GM19452 (cell line): ENCODE data around the gene FUBP3.

Source experiments
- ATAC-seq: cut with Tn5 transposase; IDR thresholded peaks from one replicate; pipeline ENCODE4 v1.9.1; 2021; ENCODE audit not compliant: unreplicated experiment

The FUBP3 gene

DNA sequence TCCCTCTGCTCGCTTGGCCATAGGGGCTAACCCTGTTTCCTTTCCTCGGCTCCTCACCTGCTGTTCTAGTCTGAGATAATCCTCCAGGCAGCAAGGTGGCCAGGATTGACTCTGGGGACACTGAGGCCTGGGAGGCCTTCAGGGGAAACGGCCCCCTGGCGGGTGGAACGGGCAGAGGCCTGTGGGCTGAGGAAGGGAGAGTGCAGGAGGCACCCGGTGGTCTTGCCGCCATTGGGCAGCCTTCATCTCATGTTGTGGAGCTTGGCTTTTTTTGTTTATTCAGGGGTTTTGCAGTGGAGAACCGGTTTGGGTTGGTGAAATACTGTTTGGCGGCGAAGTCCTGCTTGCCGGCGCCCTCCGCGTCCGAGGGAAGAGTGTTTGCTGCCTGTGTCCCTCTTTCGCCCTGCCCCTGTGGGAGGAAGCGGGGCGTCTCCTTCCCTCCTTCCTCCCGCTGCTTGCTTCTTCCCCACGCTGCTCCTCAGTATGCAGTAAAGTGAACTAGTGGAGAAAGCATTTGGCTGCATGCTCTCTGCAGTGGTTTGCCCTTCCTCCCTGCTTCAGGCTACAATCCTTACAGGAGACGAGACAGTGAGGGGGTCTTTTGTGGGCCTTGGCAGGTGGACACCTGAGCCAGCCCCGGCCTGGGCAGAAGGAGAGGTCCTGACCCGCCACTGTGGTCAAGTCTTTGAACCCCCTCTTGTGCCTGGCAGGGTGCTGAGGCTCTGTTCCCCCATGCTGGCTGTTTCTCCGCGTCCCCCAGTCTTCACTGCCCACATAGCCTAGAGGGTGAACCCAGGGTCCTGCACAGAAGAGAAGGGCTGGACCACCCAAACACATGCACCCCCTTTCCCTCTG is 54.2 kb downstream of the FUBP3 start:
- no peak for ATAC-seq

DNA sequence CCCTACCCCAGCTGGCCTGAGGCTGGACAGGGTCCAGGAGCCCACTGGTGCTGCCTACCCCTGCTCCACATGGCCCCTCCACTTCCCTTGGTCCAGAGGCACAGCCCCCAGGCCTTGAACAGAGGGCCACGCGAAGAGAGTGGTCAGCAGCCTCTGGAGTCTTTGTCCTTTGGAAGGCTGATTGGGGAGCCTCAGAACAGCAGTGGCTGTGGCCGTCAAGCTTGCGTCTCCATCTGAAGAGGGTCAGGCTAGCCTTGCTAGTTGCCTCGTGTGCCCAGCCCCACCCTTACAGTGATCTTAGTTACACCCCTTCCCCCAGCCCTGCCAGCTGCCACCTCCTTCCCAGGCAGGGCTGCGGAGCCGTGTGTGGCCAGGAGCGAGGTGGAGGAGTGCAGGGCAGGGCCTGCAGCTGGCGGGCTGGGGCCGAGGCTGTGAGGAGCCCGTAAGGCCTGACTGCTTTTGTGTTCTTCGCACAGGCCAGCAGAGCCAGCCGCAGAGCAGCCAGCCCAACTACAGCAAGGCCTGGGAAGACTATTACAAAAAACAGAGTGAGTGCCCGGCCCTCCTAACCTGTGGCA is 54.9 kb downstream of the FUBP3 start:
- no peak for ATAC-seq

DNA sequence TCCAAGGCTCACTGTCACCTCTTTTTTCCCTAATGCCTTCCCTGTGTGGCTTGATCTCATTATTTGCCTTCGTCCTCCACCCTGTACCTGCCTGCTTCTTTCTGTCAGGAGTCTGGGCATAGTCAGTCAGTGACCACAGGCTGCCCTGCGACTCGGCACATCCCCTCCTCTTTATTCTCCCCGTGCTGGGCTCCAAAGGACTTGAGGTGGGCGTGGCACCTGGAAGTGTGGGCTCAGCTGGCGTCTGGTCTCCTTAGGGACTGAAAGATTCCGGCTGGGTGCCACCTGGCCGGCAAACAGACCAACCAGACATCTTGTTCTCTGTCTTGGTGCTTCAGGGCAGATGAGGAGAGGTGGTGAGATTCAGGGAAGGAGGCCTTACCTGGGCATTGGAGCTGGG is 55.4 kb downstream of the FUBP3 start:
- ATAC-seq = no peak

DNA sequence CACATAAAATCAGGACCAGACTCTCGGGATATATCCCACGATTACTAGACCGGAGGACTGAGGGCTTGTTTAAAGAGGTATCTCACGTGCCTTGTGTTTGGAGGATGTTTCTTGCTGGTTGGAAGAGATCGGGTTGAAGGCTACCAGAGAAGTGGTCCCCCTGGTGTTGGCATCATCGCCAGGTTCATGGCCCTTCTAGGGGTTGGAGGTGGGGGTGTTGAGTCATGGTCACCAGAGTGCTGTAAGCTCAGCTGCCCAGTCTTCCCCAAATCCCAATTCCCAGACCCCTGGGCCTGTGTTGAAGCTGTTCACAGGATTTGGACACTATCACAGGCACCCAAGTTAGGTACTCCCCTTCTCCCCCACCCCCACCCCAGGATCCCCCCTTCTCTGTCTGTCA is 55.9 kb downstream of the FUBP3 start:
- ATAC-seq = no peak

DNA sequence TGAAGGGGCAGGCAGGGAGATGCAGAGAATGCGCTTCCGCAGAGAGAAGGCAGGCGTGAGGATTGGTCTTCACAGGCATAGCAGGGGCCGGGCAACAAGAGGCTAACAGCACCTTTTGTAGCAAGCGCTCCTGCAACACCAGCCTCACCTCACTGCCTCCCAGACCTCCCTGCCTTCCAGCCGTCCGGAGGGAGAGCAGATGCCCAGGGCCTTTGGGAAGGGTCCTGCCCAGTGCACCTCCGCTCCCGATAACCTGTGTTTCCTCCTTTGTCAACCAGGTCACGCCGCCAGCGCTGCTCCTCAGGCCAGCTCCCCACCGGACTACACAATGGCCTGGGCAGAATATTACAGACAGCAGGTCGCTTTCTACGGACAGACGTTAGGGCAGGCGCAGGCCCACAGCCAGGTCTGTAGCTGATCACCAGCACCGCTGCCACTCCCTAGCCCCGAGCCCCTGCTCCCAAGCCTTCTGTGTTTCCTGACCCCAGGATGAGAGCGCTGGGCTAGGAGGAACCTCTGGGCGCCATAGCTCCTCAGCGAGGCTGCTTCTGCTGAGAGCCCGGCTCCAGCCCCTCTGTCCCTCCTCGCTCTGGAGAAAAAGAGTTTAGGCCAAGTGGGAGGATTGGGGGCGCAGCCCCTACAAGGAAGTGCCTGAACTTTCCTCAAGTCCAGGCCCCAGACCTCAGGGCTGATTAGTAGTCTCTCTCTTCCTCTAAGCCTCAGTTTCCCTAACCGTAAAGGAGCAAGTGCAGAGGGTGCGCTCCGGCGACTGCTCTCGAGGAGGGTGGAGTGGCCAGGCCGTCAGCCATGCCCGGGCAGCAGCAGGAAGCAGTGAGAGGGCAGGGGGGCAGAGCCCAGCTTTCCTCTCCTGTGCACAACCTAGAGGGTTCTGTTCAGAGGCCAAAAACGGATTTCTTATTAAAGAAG is 56.6 kb downstream of the FUBP3 start:
- no peak for ATAC-seq

DNA sequence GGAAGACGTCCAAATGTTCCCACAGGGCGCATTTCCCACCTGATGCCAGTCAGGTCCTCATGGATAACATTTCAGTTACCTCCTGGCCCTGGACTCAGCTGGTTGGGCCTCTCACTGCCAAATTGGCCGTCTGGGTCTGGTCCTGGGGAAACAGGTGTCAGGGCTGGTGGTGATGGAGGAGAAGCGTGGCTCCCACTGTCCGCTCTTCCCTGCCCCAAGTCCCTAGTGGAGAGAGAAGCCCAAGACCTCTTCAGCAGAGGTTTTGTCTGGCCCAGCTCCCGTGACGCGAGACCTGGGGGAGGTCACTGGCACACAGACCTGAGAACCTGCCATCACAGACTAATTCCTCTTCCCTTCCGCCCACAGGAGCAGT is 57.3 kb downstream of the FUBP3 start:
- ATAC-seq = no peak

DNA sequence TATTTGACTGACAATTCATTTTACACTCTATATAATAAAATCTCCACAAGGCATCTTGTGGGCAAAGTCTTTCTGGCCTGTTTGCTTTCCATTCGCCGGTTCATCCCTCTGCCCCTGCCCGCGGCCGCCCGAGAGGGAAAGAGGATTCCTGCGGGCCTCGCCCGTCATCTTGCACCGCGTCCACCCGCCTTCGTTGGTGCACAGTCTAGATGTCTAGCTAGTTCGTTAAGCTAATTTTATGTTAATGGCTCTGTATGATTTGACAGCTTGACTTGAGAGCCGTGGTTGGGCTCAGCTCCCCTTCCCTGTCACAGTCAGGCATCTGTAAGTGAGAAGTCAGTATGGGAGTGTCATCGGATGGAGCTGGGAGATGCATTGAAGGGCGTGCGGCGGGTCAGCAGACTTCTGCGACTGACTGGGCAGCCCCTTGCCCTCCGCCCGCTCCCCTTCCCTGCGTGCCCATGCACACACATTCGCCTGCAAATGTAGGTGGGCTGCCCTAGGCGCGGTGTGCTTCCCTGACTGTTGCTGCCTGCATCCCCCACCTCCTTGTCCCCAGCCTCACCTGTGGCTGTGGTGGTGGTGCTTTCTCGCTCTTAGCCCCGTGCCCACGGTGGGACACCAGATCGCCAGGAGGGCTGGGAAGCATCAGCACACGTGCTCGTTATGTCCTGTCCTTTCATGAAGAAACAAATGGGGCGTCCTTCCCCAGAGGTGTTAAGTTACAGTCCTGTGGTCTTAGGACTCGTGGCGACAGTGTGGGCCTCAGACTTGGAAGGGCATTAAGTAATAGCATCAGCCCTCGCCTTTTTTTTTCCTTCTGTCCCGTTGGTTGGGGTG is 59.1 kb downstream of the FUBP3 start:
- no peak for ATAC-seq

DNA sequence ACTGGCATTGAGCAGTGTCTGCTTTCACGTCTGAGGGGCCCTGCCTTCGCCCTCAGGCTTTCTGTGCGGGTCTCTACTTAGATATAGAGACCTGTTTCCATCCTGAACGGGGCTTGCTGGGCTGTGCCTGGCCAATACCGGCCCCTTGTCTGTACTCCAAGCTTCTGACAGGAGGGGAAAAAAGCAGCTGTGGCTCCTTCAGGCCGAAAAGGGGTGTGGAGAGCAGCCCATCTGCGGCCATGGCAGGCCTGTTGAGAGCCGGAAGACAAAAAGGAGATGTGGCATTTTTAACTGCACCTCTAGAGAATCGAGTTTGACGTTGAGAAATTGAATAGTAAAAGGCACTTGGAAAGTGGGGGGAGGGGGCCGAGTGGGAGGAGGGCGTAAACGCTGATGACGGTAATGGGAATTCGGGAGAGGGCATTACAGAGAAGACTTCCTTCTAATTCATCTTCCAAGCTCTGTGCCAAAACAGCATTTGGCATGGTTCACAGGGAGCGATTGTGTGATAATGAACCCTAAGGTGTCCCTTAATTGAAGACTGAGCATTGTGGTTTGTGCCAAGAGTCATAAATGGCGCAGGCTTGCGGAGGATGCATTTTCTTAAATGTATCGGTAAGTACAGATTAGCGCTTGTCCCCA is 59.9 kb downstream of the FUBP3 start:
- no peak for ATAC-seq

DNA sequence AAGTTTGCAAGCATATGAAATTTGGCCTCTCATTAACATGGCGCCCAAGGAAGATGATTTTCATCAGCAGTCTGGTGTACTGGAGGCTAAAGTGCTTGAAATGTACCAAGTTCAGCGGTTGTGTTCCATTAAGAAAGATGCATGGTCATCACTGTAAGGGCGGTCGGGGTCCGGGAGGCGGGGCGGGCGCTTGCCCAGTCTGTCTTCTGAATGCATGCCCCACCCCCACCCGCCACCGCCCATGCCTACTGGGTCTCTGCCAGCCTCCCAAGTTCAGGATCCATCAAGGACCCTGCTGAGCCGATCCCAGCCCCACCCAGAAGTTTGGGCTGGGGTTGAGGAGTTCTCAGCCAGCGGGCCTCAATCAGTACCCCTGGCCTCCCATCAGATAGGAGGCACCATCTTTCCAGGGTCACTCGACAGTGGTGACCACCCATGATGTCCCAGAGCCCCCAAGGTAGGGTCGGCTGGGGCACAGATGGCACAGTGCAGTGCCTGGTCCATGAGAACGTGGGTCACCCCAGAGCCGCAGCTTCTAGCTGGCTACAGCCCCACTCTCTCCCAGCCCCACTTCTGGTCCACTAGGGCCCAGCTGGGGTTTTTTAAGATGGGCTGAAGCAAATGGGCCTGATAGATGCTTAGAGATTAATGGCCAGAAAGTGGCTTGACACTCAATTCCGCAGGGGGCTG is 60.6 kb downstream of the FUBP3 start:
- no peak for ATAC-seq

DNA sequence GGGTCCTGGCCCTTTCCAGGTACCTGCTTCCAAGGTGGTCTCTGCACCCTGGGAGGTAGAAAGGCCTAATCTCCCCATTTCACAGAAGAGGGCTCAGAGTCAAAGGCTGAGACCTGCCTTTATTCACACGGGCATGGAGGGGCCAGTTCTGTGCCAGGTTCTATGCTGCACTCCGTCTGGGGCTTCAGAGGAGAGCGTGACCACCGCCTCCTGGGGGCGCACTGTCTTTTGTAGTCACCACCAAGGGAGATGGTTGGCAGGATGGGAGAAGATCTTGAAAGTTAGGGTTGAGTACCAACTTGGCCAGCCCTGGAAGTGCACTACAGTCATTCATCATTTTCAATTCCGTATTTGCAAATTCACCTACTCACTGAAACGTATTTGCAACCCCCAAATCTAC is 61.3 kb downstream of the FUBP3 start:
- no peak for ATAC-seq

DNA sequence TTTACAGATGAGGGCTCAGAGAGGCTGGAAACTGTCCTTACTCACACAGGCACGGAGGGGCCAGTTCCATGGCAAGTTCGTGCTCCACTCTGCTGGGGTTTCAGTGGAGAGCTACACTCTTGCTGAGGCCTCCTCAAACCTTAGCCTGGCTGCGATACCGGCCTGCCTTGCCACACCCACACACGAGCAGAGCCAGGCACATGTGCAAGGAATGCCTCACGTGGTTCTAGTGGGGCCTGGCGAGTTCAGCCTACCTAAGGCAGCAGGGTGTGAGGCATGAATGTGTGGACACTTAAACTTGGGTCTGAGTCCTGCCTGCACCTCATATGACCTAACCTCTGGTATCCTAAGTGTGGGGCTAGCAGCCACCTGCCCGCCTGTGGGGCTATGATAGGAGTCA is 63.5 kb downstream of the FUBP3 start:
- no peak for ATAC-seq

DNA sequence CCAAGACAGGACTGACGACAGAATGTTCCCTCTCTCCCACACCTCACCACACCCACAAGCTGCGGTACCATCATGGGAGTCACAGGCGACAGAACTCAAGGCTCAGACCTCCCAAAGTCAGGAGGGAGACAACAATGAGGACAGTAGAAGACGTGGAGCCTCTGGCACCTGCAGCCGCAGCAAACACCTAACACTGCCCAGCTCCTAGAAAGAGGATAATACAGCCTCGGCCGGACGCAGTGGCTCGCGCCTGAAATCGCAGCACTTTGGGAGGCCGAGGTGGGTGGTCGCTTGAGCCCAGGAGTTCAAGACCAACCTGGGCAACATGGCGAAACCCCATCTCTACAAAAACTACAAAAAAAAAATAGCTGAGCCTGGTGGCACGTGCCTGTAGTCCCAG is 71.8 kb downstream of the FUBP3 start:
- ATAC-seq = no peak

DNA sequence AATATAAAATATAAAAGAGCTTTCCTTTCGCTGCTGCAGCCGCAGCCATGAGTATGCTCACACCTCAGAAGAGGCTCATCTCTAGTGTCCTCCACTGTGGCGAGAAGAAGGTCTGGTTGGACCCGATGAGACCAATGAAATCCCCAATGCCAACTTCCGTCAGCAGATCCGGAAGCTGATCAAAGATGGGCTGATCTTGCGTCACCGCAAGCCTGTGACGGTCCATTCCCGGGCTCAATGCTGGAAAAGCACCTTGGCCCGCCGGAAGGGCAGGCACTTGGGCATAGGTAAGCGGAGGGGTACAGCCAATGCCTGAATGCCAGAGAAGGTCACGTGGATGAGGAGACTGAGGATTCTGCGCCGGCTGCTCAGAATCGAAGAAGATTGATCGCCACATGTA is 72.4 kb downstream of the FUBP3 start:
- no peak for ATAC-seq

DNA sequence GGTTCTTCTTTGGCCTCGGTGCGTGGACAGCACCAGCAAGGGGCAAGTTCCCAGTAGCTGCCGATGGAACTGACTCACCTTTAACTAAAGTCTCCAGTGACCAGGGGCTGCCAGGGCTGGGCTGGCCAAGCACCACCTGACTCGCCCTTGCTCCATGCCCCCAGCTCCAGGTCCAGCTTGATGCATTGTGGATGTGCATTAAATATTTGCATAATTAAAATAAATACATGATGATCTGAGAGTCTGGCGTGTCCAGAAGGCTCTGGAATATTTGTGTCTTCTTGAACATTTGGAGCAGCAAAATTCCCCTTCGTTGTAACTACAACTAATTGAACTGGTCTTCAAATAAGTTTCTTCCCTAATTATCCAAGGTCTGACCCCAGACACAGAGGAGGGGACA is 75.5 kb downstream of the FUBP3 start:
- no peak for ATAC-seq

DNA sequence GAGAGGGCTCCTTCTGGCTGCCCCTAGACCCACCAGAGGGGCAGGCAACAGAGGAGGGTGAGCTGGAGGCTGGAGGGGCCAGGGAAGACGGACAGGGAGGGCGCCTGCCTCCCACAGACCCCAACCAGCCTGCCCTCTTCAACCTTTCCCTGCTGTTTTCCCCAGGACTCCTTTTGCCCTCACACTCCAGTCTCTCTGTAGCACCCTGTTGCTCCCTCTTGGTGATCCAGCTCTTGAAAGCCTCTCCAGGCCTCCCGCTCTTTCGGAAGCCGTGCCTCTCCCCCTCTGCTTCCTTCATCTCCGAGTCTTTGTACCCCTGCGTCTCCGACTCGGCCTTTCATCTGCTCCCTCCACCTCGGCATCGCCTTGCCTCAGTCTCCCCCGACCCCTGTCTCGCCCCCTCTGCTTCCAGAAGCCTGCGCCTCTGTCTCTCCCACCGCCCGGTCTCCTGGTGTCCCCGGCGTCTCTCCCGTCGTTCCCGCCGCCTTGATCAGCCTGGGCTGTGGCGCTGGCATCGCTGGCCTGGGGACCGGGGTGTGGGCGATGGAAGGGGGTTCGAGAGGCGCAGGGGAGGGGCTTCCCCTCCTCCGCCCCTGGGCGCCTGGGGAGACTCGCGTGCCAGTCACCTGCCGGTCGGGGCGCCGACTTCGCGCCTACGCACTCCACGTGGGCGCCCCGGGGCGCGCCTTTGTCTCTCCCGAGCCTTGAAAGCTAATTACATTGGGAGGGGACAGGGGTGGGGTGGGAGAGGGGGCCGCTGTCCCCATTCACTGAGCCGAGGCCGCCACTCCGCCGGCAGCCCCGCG is 79.7 kb downstream of the FUBP3 start:
- no peak for ATAC-seq

DNA sequence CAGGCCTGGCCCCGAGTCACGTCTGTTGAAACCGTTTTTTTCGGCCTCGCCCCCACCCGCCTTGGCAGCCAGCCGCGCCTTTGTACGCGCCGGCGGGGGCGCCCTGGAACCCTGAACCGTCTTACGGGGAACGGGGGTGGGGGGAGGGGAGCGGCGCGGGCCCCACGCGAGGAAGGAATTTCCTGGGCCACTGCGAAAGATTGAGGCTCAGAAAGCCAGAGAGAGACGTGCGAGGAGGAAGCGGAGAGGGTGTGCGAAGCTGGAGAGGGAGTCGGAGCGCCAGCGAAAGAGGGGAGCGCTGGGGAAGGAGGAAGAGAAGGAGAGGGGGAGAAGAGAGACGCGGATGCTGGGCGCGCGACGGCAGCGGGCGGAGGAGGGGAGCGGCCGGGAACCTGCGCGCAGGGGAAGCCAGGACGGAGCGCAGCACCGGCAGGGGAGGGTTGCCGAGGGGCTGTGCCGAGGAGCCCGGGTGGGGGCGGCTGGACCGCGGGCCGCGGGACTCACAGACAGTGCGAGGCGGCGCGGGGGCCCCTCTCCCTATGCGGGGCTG is 80.4 kb downstream of the FUBP3 start:
- no peak for ATAC-seq

DNA sequence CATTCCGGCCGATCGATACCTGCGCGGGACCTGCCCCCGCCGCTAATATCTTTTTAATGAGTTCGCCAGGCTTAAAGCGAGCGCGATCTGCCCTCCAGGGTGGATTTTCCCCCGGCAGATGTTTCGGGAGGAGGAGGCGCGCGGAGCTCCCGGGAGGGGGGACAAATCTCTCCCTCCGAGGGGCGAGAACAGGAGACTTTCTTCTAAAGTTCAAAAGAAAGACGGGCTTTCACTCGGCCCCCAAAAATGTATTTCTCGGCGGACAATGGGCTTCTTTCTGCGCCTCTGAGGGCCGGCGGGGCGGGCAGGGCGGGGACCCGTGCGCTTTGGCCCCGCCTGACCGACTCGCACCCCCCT is 80.9 kb downstream of the FUBP3 start:
- ATAC-seq = no peak

DNA sequence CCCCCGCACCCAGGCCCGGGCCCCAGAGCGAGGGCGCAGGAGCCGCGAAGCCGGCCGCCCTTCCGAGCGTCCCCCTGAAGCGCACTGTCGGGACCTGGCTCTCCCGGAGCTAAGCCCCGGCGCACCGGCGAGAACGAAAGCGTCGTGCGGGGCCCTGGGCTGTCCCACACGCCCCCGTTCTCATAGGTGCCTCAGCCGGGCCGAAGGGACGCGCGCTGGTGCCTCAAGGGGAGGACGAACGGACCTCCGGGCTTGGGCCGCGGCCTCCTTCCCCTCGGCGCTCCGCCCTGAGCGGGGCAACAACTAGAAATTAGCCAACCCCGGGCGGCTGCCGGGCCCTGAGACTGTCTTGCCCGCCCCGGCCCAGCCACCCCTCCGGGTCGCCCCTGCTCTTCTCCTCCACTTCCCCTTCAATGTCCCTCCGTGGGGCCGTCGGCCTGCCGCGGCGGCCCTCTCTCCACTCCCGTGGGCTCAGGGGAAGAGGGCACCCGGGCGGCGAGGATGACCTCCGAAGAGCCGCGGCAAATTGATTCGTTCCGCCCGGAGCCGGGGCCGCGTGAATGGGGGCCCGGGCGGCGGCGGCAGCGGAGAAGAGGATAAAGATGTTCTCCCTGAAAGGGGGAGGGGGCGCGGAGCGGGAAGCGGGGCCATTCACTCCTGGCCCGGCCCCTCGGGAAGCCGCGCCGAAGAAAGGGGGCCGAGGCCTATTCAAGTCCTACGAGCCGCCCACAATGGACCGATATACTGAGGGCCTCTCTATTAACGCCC is 81.5 kb downstream of the FUBP3 start:
- no peak for ATAC-seq
